Retina (tissue), 1 donor: ENCODE data around the gene CRY2.
A peak's percentile ranks its signal among the peaks of the same experiment; 100 is the strongest.
"Not testable (repeated sequence)": the region's sequence is repeated elsewhere in the genome, so short reads cannot be mapped to it uniquely, and the experiment has no call there.

Source experiments
- DNase-seq: peaks from one replicate; pipeline ENCODE4 v3.0.0-alpha.2; 2016

Gene CRY2

GRCh38 chr11:45811571-45812290 is 35.5 kb upstream of the CRY2 start:
- no peak for DNase-seq

GRCh38 chr11:45812581-45813548 is 34.4 kb upstream of the CRY2 start:
- no peak for DNase-seq

GRCh38 chr11:45815747-45816146 is 31.5 kb upstream of the CRY2 start:
- DNase-seq: peak; percentile 8

GRCh38 chr11:45816614-45817013 is 30.7 kb upstream of the CRY2 start:
- DNase-seq: no peak

GRCh38 chr11:45817191-45817590 is 30.1 kb upstream of the CRY2 start:
- no peak for DNase-seq

GRCh38 chr11:45818961-45819605 is 28.2 kb upstream of the CRY2 start:
- DNase-seq: no peak

- DNase-seq: no peak
Observed at GRCh38 chr11:45820211-45820857, 26.9 kb upstream of the CRY2 start.

- not testable (repeated sequence) for DNase-seq
Observed at GRCh38 chr11:45826492-45826891, 20.8 kb upstream of the CRY2 start.

- no peak for DNase-seq
Observed at GRCh38 chr11:45827123-45827522, 20.2 kb upstream of the CRY2 start.

- peak; percentile 11 for DNase-seq
Observed at GRCh38 chr11:45828996-45829395, 18.3 kb upstream of the CRY2 start.

- DNase-seq: no peak
Observed at GRCh38 chr11:45830596-45830995, 16.7 kb upstream of the CRY2 start.

- no peak for DNase-seq
Observed at GRCh38 chr11:45832811-45833441, 14.3 kb upstream of the CRY2 start.

- DNase-seq: no peak
Observed at GRCh38 chr11:45833761-45834160, 13.5 kb upstream of the CRY2 start.

GRCh38 chr11:45834298-45834756 is 12.9 kb upstream of the CRY2 start:
- no peak for DNase-seq

- no peak for DNase-seq
Observed at GRCh38 chr11:45839204-45839603, 8.1 kb upstream of the CRY2 start.

- DNase-seq: not testable (repeated sequence)
Observed at GRCh38 chr11:45840251-45840650, 7.0 kb upstream of the CRY2 start.

GRCh38 chr11:45843158-45843924 is 3.9 kb upstream of the CRY2 start:
- DNase-seq: peak; percentile 91

GRCh38 chr11:45844822-45845578 is 2.3 kb upstream of the CRY2 start:
- no peak for DNase-seq

GRCh38 chr11:45846174-45846675 is 1.1 kb upstream of the CRY2 start:
- no peak for DNase-seq

- DNase-seq: no peak
Observed at GRCh38 chr11:45847911-45848316, 639 bp downstream of the CRY2 start.
